GM18508 (cell line): ENCODE results near the gene GRIFIN.
"Not testable (repeated sequence)": the region's sequence is repeated elsewhere in the genome, so short reads cannot be mapped to it uniquely, and the experiment has no call there.

Experiments
- ATAC-seq: cut with Tn5 transposase; IDR thresholded peaks from one replicate; pipeline ENCODE4 v1.9.1; 2021; ENCODE audit warnings: moderate number of reproducible peaks; ENCODE audit not compliant: insufficient read depth, unreplicated experiment

The GRIFIN gene

DNA sequence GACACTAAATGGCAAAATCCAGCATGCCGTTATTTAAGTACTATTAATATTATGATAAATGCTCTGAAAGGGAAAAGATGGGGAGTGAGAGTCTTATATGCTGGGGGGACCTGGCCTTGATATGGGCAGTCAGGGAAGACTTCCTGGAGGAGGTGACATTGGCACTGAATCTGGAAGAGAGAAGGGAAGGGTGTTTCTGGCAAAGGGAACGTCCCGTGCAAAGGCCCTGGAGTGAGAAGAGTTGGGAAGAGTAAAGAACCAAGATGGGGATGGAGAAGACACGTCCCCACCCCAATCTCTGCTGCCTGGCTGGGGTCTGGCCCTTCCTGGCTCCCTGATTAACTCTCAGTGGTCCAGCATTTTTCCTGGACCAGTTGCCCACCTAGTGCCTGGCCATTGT is 5.0 kb upstream of the GRIFIN start:
- no peak for ATAC-seq

DNA sequence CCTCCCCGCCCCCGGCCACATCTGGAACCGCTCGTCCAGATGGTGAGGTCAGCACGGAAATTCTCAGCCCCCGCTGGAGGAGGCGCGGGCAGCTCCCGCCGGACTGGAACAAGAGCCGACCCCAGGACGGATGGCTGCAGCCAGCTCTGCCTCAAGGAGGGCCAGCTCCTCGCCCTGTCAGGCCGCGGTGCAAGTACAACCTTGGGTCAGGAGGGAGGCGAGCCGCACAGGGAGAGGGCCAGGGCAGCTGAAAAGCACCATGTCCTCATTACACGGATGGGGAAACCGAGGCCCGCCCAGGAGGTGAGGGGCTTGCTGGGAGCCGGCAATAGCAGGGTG is 3.8 kb upstream of the GRIFIN start:
- ATAC-seq: no peak

DNA sequence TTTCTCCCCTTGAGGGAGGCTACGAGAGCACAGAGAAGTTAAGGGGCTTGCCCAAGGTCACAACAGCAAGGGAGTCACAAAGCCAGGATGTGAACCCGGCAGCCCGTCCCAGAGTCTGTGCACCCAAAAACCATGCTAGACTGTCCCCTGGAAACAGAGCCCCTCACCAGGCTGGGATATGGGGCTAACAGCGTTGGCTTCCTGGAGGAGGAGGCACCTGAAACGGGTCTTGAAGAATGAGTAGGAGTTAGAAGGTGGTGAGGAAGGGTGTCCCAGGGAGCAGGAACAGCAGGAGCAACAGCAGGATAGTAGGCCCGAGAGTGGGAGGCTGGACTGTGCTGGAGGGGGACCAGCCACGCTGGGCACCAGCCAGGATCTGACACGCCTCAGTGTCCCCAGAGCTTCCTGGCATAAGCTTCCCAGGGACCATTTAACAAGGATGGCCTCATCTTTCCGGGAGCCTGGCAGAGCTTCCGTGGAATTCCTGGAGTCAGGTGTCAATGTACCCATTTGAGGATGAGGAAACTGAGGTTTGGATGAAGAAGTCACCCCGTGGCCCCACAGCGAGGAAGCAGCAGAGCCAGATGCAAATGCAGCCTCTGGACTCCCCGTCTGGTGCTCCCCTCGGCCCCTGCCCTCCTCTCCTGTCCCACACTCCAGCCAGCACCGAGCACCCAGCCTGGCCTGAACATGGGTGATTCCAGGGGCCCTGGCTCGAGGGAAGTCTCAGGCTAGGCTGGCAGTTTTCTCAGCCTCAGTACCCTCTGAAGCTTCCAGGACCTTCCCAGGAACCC is 3.3 kb upstream of the GRIFIN start:
- ATAC-seq: no peak

DNA sequence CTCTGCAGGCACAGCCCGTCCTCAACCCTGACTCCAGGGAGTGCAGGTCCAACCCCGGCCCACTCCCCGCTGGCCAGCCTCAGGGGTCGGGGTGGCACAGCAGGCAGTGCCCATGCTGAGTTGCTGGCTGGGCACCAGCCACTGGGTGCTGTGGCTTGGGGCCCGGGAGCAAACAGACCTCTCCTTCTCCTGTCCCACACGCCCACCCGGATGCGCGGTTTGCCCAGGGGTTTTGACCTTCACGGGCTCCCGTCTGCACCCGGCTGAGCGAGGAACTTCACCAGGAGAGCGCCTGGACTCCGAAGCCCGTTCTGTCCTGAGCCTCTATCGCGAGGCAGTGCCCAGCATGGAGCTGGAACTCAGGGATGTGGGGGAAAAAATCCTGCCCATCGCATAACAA is 2.6 kb upstream of the GRIFIN start:
- no peak for ATAC-seq

DNA sequence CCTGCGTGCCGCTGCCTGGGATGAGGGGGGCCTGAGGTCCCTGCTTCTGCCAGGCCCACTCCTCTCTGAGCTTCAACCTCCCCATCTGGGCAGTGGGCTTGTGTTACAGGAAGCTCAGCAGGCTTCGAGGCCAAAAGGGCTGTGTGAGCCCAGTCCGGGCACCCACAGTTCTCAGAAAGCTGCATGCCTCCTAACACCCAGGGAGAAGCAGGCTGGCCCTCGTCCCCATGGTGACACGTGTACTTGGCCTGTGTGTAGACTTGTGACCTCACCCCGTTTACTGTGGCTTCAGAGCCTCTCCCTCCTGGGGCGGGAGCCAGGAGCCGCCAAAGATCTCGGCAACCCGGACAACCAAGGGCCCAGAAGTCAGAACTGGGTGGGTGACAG is 2.2 kb upstream of the GRIFIN start:
- no peak for ATAC-seq

DNA sequence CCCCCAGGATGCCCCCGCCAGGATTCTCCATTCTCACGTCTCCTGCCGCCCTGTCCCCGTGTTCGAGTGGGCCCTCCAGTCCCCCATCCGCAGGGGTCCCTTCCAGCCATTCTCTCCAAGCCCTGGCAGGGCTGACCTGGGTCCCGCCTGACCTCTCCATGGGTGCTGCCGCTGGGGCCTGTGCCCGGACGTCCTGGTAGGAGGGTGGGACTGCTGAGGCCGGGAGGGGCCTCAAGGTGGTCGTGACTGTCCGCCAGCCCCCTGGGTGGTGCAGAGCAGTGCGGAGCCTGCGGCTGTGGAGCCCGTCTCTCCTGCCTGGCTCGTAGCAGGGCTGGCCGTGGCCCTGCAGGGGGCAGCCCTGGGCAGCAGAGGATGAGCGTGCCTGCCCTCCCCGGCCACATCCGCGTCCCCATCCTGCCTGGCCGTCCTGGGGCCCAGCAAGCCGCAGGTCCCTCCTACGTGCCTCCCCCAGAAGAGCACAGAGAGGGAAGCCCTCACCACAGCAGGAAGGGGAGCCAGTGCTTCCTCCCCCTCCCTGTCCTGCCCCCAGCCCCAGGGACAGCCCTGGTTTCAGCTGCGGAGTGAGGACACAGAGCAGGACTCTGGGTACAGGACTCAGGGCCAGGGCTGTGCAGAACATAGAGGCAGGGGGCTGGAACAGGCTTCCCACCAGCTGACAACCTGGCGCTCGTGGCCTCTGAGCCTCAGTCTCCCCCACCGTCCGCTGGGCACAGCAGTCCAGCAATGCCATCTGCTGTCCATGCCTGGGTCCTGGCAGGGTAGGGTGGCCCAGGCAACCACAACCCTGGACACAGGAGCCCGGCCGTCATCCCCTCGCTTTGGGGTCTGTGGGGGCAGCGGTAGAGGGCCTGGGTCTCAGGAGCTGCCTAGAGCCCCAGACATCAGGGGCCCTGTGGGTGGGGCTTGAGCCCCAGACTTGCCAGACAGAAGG is 1.5 kb upstream of the GRIFIN start:
- no peak for ATAC-seq

DNA sequence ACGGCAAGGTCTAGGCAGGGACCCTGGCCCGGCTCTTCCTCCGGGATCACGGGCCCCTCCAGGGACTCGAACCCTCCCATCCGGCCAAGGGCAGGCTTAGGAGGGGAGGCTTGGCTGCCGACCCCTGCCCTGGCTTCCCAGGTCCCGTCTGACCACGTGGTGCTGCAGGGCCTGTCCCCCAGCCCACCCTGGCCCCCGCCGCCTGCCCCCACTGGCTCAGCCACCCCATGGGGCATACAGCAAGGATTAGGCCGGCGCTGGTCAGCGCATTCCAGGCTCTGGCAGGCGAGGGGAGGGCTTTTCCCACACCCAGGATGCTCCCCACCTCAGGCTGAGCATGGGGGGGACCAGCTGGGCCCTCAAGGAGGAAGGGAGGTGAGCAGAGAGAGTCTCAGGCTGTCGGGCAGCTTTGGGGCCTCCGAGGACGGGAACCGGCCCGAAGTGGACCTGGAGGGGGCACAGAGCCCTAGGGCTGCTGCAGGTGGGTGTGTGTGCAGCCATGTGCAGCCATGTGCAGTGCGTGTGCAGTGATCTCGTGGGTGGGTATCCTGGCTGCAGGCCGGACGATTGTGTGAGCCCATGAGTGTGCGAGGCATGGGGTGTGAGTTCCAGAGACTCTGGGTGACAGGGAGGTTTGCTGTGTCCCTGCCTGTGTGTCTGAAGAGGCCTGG is 713 bp upstream of the GRIFIN start:
- ATAC-seq: no peak

DNA sequence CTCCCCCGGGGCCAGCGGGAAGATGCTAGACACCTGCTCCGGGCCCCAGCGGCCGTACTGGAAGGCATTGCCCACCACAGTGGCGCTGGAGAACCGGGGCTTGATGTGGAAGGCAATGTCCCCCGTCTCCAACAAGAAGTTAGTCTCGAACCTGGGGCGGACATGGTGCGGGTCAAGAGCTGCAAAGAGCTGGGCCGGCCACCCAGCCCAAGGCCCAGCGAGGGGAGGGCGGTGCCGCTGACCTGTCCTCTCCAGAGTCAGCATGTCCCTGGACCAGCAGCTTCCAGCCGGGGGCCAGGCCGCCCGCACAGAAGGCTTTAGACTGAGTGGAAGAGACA is 551 bp downstream of the GRIFIN start:
- ATAC-seq: no peak

DNA sequence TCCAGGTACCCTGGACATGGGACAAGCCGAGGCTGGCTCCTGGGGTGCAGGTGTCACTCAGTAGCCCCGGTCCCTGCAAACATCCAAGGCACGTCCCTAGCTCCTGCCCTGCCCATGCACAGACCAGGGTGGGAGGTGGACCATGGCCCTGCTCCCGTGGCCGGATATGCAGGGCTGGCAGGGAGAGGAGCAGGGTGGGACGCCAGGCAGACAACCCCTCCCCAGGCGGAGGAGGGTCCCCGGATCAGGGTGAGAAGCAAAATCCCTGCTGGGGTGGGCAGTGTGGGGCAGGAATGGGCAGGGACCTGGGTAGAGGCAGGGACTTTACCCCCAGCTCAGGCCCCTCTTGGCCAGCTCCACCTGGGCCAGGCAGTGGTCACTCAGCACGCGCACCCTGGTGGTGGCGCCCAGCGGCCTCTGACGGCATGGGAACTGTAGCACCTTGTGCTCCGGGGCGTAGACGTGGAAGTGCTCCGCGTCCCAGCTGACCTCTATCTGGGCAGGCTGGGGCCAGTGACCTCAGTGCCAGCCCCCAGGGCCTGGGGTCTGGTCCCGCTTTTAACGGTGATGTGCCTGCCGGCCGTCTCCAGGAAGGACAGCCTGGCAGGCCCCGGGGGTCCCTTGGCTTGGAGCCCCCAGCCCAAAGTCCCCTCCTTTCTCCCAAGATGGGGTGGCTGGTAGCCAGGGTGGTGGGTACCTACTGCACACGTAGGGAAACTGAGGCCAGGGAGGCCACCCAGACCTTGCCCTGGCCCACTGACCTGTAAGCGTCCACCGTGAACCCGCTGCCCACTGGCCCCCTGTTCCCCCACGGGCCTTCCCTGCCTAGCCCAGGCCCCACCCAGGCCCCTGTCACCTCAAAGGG is 1.2 kb downstream of the GRIFIN start:
- no peak for ATAC-seq

DNA sequence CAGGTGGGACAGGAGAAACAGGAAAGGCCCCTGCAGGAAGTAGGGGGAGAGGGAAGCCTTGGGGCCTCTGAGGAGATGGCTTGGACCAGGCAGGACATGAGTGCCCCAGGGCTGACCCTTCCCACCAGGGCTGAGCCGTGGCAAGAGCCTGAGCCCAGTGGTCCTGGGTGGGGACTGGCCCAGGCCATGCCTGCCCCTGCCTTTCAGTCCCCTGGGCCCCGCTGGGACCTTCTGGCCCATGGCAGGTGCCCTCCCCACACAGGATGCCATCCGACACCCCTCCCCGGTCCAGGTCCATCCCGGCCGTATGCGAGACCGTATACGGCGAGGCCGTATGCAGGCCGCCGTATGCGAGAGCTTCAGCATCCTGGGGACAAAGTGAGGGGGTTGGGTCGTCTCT is 2.0 kb downstream of the GRIFIN start:
- ATAC-seq: no peak

DNA sequence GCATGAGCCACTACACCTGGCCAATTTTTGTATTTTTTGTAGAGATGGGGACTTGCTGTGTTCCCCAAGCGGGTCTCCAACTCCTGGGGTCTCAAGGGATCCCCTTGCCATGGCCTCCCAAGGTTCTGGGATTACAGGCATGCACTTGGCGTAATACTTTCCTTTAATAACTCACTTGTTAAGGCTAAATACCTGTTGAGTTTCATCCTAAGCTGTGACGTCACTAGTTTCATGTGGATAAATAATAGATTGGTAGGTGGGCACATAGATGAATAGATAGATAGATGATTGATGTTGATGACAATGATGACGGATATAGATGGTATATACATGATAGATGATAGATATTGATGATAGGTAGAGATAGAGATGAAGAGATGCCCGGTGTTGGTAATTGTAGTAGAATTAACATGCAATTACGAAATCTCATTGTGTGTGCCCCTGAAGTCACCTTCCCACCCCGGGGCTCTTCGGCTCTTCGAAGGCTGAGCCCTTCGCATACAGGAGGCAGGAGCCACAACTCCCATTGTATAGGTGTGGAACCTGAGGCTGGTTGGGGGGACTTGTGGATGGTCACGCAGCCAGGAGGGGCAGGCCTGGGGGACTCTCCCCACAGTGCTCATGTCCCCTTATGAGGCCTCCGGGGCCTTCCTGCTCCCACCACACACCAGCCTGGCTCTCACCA is 2.6 kb downstream of the GRIFIN start:
- no peak for ATAC-seq

DNA sequence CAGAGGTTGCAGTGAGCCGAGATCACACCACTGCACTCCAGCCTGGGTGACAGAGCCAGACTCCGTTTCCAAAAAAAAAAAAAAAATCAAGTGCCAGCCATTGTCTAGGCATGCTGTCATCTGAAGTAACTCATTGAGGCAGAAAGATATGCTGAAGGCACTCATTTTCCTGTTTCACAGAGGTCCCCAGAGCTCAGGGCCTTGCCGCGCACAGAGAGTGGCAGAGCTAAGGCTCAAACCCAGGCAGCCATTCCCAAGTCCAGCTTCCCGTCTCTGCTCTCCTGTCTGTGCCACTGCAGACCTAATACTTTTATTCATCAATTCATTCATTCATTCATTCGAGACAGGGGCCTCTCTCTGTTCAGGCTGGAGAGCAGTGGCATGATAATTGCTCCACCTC is 3.5 kb downstream of the GRIFIN start:
- no peak for ATAC-seq

DNA sequence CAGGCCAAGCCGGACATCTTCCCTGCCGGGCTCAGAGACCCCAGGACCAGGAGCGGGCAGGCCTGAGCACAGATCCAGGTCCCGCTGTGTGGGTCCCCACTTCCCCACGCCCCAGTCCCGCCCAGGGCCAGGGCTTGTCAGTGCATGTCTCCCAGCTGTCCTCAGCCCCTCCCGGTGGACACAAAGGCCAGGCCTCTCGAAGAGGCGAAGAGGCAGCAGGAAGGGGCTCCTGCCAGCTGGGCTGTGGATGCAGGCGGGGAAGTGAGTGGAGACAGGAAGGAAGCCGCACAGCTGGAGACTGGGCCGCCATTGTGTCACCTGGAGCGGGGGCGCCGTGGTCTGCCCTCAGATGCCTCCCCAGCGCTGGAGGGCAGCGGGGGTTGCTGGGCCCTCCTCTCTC is 4.8 kb downstream of the GRIFIN start:
- no peak for ATAC-seq

DNA sequence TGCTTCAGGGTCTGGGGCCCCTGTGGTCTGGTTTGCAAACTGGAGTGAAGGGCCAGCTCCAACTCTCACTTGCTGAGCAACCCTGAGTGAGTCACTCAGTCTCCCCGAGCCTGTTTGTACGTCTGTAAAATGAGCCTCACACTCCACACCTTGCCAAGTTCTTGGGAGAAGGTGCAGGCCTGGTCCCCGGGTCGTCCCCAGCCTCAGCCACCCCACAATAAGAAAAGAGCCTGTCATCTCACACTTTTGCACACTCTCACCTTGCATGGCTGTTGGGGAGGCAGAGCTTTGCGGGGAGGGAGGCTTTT is 5.2 kb downstream of the GRIFIN start:
- ATAC-seq: no peak

DNA sequence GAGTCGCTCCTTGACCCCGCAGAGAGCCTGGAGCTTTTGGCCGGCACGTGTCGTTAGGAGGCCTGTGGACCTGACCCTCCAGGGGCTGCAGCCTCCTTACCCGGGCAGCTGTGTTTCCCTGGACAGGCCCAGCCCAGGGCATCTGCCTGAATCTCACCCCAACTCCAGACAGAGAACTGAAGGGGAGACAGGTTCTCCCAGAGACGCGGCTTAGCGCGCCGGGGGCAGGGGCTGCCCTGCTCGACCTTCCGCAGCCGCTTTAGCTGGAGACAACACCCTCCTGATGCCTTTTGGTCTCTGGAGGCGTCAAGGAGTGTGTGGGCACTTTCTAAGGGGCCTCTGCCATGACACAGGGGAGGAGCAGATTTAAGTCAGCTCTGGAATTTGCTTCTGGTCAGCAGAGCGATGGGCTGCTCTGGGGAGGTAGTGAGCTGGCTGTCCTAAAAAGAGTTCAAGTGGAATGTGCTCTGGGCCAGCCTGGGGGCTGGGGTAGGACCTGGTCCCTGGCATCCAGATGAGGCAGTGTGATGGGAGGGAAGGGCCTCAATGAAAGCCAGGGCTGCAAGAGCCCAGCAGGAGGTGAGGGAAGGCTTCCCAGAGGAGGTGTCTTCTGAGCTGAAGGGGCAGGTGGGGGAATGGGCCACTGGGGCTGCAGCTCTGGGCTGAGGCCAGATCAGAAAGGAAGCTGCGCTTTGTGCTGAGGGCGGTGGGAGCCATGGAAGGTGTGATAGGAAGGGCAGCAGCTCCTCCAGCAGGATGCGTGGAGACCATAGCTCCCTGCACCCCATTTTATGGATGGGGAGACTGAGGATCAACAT is 5.8 kb downstream of the GRIFIN start:
- ATAC-seq: no peak

DNA sequence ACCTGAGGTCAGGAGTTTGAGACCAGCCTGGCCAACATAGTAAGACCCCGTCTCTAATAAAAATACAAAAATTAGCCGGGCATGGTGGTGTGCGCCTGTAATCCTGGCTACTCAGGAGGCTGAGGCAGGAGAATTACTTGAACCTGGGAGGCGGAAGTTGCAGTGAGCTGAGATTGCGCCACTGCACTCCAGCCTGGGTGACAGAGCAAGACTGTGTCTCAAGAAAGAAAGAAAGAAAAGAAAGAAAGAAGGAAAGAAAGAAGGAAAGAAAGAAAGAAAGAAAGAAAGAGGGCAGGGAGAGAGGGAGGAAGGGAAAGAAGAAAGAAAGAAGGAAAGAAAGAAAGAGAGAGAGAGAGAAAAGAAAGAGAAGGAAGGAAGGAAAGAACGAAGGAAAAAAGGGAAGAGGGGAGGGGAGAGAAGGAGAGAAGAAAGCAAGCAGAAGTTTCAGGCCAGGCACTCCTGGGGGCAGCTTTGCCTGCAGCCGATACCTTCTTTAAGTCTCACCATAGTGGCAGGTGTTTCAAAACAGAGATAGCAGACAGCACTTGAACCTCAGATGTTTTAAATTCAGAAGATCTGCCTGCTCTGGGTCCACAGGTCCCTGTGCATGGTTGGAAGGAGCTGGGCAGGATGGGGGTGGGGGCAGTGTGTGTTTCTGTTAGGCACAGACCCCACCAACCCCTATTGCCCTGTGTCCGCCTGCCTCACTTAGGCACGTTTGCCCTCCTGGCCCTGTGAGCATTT is 6.6 kb downstream of the GRIFIN start:
- not testable (repeated sequence) for ATAC-seq

DNA sequence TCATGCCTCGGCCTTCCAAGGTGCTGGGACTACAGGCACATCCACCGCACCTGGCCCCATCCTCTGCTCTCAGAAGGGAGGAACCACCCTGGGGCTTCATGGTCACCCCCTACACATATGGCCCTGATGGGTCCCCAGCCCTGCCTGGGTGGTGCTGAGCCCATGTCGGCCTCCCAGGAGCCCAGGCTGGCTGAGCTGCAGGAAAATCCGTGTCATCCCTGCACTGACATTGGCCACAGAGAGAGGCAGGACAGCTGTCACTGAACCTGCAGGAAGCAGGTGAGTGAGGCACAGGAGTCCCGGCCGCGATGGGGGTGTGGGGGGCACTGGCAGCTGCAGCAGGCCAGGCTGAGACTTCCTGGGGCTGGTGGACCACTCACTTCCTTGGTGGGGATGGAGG is 8.0 kb downstream of the GRIFIN start:
- ATAC-seq: no peak

DNA sequence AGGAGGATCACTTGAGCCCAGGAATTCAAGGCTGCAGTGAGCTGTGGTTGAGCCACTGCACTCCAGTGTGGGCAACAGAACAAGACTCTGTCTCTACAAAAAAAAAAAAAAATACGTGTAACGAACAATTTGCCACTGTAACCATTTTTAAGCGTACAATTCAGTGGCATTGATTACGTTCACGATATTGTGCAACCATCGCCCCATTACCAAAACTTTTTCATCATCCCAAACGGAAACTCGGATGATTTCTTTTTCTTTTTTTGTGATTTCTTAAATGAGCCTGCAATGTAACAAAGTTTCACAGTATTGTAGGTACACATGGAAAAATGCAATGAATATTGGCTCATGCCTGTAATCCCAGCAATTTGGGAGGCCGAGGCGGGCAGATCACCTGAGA is 9.5 kb downstream of the GRIFIN start:
- no peak for ATAC-seq
